ENCODE data around the gene DPP10. TPM values are rescaled to one million over a fixed set of nuclear protein-coding genes. Genes with fewer than 3 reads are reported as not detected.

The DPP10 gene
- total and polyA plus RNA-seq, 2 of the 13 experiments (the other 11 are each of a cell fraction or from before 2014, with no cell fraction given), result 0.95 to 1.7 TPM

DNA sequence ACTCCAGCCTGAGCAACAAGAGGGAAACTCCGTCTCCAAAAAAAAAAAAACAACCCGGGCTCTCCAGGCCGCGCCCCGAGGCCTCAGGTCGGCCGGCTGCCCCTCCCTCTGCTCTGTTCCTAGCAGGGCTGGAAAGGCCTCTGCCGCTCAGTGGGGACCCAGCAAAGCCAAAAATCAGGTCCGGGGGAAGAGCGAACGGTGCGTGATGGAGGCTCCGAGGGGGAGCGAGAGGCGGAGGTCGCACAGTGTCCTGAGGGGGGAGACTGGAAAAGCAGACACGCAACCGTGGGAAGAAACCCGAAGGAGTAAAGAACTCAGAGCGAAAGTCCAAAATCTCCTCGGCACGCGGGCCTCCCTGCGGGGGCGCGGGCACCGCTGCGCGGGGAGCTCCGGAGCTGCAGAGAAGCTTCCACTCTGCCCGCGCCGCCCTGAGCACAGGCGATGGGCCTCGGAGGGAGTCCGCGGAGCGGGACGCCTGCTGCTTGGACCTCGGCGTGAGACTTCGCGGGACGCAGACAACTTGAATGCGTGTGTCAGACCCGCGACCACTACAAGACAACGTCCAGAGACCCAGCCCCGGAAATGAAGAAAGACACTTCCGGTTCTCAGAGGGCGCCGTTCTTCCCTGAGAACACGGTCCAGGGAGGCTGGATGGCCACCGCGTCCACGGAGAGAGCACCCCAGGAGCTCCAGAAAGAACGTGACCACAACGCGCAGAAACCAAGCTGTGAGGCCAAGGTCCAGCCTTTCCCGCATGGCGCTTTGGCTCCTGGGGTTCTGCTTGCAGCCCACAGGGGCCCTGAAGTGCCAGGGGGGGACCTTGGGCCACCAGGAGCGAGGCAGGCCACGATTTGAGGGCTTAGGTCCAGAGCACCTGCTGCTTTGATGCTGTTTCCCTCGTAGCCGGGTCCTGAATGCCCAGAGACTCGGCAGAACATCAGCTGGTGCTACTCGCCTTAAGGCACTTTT is 219.8 kb downstream of the DPP10 start:
- Histone ChIP-seq H3K4me2 (ENCODE audit: low read depth, low read length) (no peak overlapping the region), H4K20me1 (ENCODE audit: insufficient read depth, low read length) (no peaks in the 10 kb centered on the region), H3K27me3 (ENCODE audit: control insufficient read depth in 1 of 2, insufficient read depth in 2 of 2, low read length in 2 of 2) (no peaks in the 10 kb centered on the region), H3K4me3 (replicated peaks in 1 of 3; ENCODE audit: insufficient read depth in 1 of 3, low read depth in 2 of 3, low read length in 3 of 3) (no peak overlapping the region), H3K27ac (ENCODE audit: extremely low read length, insufficient read depth, low read length) (no peak overlapping the region), H3K9me3 (ENCODE audit: low read length) (no peaks in the 10 kb centered on the region), H3K4me1 (ENCODE audit: insufficient read depth, low read length) (no peaks in the 10 kb centered on the region), H3K79me2 (ENCODE audit: insufficient read depth, low read length) (no peaks in the 10 kb centered on the region), H3K36me3 (replicated peaks in 1 of 2; ENCODE audit: control insufficient read depth in 1 of 2, insufficient read depth in 2 of 2, low read length in 2 of 2) (no peaks in the 10 kb centered on the region), H3K9ac (ENCODE audit: insufficient read depth, low read depth, low read length) (no peak overlapping the region), H2AFZ (ENCODE audit: low read length) (no peak overlapping the region)
- intact Hi-C loops (cut with micrococcal nuclease; ENCODE audit: unreplicated experiment) (no loop called here), in situ Hi-C loops (cut with HindIII; ENCODE audit: extremely low pct_ligation_motif_present, low pct_unique_long_range_greater_than_20kb) (no loop called here)
- FAIRE-seq, result no peak
- POLR2A ChIA-PET, result no interaction called here
- BruUV-seq (replicated peaks), result no TSS peak
- CTCF ChIA-PET (ENCODE audit: low intra/inter-chr PET ratio, low total read pairs), result no interaction called here
- WGBS (ENCODE audit: low lambda C conversion rate), result 65% methylated on average over 65 of the region's 67 CpGs
- no peak for ATAC-seq
- no peak for DNase-seq (ENCODE audit: low spot score)
- TF ChIP-seq SYNCRIP (IDR thresholded peaks at IDR 0.05; ENCODE audit: insufficient read depth, low read depth, low read length) (no peak), ZKSCAN5 (CRISPR knock-in tag; IDR thresholded peaks at IDR 0.05) (no peak), ZKSCAN8 (CRISPR knock-in tag; IDR thresholded peaks at IDR 0.05; ENCODE audit: borderline replicate concordance) (no peak), RFXAP (CRISPR knock-in tag; IDR thresholded peaks at IDR 0.05; ENCODE audit: borderline replicate concordance) (no peak), NFE2L1 (CRISPR knock-in tag; IDR thresholded peaks at IDR 0.05; ENCODE audit: borderline replicate concordance) (no peak)
- TF ChIP-seq, protein P1, sequence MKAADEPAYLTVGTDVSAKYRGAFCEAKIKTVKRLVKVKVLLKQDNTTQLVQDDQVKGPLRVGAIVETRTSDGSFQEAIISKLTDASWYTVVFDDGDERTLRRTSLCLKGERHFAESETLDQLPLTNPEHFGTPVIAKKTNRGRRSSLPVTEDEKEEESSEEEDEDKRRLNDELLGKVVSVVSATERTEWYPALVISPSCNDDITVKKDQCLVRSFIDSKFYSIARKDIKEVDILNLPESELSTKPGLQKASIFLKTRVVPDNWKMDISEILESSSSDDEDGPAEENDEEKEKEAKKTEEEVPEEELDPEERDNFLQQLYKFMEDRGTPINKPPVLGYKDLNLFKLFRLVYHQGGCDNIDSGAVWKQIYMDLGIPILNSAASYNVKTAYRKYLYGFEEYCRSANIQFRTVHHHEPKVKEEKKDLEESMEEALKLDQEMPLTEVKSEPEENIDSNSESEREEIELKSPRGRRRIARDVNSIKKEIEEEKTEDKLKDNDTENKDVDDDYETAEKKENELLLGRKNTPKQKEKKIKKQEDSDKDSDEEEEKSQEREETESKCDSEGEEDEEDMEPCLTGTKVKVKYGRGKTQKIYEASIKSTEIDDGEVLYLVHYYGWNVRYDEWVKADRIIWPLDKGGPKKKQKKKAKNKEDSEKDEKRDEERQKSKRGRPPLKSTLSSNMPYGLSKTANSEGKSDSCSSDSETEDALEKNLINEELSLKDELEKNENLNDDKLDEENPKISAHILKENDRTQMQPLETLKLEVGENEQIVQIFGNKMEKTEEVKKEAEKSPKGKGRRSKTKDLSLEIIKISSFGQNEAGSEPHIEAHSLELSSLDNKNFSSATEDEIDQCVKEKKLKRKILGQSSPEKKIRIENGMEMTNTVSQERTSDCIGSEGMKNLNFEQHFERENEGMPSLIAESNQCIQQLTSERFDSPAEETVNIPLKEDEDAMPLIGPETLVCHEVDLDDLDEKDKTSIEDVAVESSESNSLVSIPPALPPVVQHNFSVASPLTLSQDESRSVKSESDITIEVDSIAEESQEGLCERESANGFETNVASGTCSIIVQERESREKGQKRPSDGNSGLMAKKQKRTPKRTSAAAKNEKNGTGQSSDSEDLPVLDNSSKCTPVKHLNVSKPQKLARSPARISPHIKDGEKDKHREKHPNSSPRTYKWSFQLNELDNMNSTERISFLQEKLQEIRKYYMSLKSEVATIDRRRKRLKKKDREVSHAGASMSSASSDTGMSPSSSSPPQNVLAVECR (CRISPR knock-in tag; IDR thresholded peaks at IDR 0.05; ENCODE audit: borderline replicate concordance), result no peak
- TF ChIP-seq, protein P2, sequence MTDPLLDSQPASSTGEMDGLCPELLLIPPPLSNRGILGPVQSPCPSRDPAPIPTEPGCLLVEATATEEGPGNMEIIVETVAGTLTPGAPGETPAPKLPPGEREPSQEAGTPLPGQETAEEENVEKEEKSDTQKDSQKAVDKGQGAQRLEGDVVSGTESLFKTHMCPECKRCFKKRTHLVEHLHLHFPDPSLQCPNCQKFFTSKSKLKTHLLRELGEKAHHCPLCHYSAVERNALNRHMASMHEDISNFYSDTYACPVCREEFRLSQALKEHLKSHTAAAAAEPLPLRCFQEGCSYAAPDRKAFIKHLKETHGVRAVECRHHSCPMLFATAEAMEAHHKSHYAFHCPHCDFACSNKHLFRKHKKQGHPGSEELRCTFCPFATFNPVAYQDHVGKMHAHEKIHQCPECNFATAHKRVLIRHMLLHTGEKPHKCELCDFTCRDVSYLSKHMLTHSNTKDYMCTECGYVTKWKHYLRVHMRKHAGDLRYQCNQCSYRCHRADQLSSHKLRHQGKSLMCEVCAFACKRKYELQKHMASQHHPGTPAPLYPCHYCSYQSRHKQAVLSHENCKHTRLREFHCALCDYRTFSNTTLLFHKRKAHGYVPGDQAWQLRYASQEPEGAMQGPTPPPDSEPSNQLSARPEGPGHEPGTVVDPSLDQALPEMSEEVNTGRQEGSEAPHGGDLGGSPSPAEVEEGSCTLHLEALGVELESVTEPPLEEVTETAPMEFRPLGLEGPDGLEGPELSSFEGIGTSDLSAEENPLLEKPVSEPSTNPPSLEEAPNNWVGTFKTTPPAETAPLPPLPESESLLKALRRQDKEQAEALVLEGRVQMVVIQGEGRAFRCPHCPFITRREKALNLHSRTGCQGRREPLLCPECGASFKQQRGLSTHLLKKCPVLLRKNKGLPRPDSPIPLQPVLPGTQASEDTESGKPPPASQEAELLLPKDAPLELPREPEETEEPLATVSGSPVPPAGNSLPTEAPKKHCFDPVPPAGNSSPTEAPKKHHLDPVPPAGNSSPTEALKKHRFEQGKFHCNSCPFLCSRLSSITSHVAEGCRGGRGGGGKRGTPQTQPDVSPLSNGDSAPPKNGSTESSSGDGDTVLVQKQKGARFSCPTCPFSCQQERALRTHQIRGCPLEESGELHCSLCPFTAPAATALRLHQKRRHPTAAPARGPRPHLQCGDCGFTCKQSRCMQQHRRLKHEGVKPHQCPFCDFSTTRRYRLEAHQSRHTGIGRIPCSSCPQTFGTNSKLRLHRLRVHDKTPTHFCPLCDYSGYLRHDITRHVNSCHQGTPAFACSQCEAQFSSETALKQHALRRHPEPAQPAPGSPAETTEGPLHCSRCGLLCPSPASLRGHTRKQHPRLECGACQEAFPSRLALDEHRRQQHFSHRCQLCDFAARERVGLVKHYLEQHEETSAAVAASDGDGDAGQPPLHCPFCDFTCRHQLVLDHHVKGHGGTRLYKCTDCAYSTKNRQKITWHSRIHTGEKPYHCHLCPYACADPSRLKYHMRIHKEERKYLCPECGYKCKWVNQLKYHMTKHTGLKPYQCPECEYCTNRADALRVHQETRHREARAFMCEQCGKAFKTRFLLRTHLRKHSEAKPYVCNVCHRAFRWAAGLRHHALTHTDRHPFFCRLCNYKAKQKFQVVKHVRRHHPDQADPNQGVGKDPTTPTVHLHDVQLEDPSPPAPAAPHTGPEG (CRISPR knock-in tag; IDR thresholded peaks at IDR 0.05), result no peak
- TF ChIP-seq, protein P3, sequence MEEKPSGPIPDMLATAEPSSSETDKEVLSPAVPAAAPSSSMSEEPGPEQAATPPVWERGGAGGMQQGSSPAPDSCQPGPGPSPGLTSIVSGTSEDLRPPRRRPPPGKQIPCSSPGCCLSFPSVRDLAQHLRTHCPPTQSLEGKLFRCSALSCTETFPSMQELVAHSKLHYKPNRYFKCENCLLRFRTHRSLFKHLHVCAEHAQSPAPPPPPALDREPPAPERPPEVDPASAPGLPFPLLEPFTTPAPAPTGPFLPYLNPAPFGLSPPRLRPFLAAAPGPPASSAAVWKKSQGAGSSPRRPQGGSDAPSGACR (CRISPR knock-in tag; IDR thresholded peaks at IDR 0.05), result no peak
- TF ChIP-seq, protein P4, sequence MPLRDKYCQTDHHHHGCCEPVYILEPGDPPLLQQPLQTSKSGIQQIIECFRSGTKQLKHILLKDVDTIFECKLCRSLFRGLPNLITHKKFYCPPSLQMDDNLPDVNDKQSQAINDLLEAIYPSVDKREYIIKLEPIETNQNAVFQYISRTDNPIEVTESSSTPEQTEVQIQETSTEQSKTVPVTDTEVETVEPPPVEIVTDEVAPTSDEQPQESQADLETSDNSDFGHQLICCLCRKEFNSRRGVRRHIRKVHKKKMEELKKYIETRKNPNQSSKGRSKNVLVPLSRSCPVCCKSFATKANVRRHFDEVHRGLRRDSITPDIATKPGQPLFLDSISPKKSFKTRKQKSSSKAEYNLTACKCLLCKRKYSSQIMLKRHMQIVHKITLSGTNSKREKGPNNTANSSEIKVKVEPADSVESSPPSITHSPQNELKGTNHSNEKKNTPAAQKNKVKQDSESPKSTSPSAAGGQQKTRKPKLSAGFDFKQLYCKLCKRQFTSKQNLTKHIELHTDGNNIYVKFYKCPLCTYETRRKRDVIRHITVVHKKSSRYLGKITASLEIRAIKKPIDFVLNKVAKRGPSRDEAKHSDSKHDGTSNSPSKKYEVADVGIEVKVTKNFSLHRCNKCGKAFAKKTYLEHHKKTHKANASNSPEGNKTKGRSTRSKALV (CRISPR knock-in tag; IDR thresholded peaks at IDR 0.05), result no peak

Data from HepG2 (cell line).